Body of pancreas (tissue), 4 donors: ENCODE measurements around the gene MGMT. TPM values are rescaled to one million over a fixed set of nuclear protein-coding genes. Genes with fewer than 3 reads are reported as not detected.

Experiments
- ATAC-seq: fragments of 150-250 bp; one replicate; pipeline ENCODE4 v1.9.1; 2016
- DNase-seq, 4 donors: peaks; one replicate each; pipeline ENCODE4 v3.0.0-alpha.2; 2019
- H3K27ac ChIP-seq, 4 donors: fragments of 200-600 bp; sonication (generic); 1 replicate in 3 of 4; 2 replicates in 1 of 4; pipeline versions ENCODE4 v1.5.1 to v1.6.1; 2016 to 2019; ENCODE audit warnings: mild to moderate bottlenecking in 1 of 4, mixed read lengths in 1 of 4, moderate library complexity in 1 of 4
- H3K27me3 ChIP-seq, 2 donors: fragments of 200-600 bp; sonication (generic); one replicate each; pipeline ENCODE4 v1.6.0; 2016; ENCODE audit warnings: mild to moderate bottlenecking in 1 of 2
- H3K36me3 ChIP-seq, 2 donors: fragments of 200-600 bp; sonication (generic); replicated peaks in 1 of 2; 2 replicates each; pipeline ENCODE4 v1.5.1; 2016; ENCODE audit warnings: low read depth in 2 of 2; ENCODE audit not compliant: insufficient read depth in 1 of 2
- H3K4me1 ChIP-seq: fragments of 200-600 bp; sonication (generic); one replicate; pipeline ENCODE4 v1.6.0; 2016
- H3K4me3 ChIP-seq, 2 donors: fragments of 200-600 bp; sonication (generic); 1 replicate in 1 of 2; 2 replicates in 1 of 2; pipeline ENCODE4 v1.5.1; 2016 to 2019
- H3K9me3 ChIP-seq, 3 donors: fragments of 200-600 bp; sonication (generic); 1 replicate in 2 of 3; 2 replicates in 1 of 3; pipeline ENCODE4 v1.5.1; 2016
- POLR2A ChIP-seq, 3 donors: fragments of 450-650 bp; IDR thresholded peaks; one replicate each; pipeline ENCODE4 v1.6.1; 2016; ENCODE audit warnings: antibody characterized with exemption in 3 of 3, mild to moderate bottlenecking in 2 of 3
- WGBS, 2 donors: methylation state at CpG; one replicate each; pipeline ENCODE4 v1.1.5; 2017; 5-methylcytosine and 5-hydroxymethylcytosine counted together
- intact Hi-C: fragments of 100-400 bp; cut with DNase I; formaldehyde crosslinking; loops from one replicate; pipeline ENCODE4 v1.15.1; 2023
- total RNA-seq, 2 donors: library from RNA; depleted of rRNA; stranded (reverse); fragments of >200 nt; gene quantifications; one replicate each; pipeline ENCODE4 v1.1.0, GENCODE V29; 2016
- TF ChIP-seq, protein P1 (sequence below), 7 experiments: fragments of 450-650 bp in 4 of 7; fragments of 200-600 bp in 3 of 7; sonication (generic) in 3 of 7; IDR thresholded peaks; one replicate each; pipeline ENCODE4 v1.5.1; 2016 to 2019; ENCODE audit warnings: antibody characterized with exemption in 7 of 7

MGMT gene
- total RNA-seq, 2 donors from 2014 or later = 13.7 to 25.4 TPM

- WGBS, 2 donors = 92 to 94% methylated on average over 4 of the region's 4 CpGs
- ATAC-seq = no peak
- H3K27me3 ChIP-seq = no peaks in the 10 kb centered on the region
Measured at GRCh38 chr10:129647590-129647989, 180.5 kb downstream of the MGMT start.

GRCh38 chr10:129648856-129649255 lies 181.8 kb downstream of the MGMT start:
- no peak overlapping the region for H3K27ac ChIP-seq

More at GRCh38 chr10:129647590-129647989, 180.5 kb downstream of the MGMT start:
- no peaks in the 10 kb centered on the region for H3K4me1 ChIP-seq
- TF ChIP-seq, protein P1, sequence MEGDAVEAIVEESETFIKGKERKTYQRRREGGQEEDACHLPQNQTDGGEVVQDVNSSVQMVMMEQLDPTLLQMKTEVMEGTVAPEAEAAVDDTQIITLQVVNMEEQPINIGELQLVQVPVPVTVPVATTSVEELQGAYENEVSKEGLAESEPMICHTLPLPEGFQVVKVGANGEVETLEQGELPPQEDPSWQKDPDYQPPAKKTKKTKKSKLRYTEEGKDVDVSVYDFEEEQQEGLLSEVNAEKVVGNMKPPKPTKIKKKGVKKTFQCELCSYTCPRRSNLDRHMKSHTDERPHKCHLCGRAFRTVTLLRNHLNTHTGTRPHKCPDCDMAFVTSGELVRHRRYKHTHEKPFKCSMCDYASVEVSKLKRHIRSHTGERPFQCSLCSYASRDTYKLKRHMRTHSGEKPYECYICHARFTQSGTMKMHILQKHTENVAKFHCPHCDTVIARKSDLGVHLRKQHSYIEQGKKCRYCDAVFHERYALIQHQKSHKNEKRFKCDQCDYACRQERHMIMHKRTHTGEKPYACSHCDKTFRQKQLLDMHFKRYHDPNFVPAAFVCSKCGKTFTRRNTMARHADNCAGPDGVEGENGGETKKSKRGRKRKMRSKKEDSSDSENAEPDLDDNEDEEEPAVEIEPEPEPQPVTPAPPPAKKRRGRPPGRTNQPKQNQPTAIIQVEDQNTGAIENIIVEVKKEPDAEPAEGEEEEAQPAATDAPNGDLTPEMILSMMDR (IDR thresholded peaks at IDR 0.05) = no peak
- TF ChIP-seq POLR2A (IDR thresholded peaks at IDR 0.05) = no peak
- no peak overlapping the region for H3K4me3 ChIP-seq
- H3K36me3 ChIP-seq = no peaks in the 10 kb centered on the region
- no peak overlapping the region for H3K27ac ChIP-seq
- intact Hi-C loops = no loop called here
- H3K9me3 ChIP-seq = no peaks in the 10 kb centered on the region
- no peak for DNase-seq

DNA sequence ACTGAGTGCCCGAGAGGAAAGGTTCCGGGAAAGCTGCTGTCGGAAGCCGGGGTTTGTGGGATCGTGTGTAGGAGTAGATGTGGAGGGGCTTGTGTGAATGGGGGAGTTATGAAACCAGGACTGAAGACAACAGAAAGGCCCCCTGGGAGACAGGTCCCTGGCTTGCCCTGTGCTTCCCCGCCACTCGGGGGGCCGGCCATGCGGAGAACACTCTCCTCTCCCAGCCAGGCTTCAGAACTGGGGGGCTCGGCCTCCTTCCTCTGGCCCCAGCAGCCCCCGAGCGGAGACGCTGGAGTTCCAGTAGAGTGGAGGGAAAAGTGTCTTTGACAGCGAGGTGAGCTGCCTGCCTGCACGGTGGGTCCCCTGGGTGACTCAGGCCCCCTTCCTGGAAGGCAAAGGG lies 185.0 kb downstream of the MGMT start:
- ATAC-seq = no peak
- no peak overlapping the region for H3K4me3 ChIP-seq
- H3K9me3 ChIP-seq = no peaks in the 10 kb centered on the region
- no peaks in the 10 kb centered on the region for H3K27me3 ChIP-seq
- no peak for DNase-seq
- intact Hi-C loops = no loop called here
- no peaks in the 10 kb centered on the region for H3K36me3 ChIP-seq
- H3K4me1 ChIP-seq = no peaks in the 10 kb centered on the region
- 90 to 92% methylated on average over 13 to 15 of the region's 15 CpGs for WGBS, 2 donors
- no peak overlapping the region for H3K27ac ChIP-seq
- TF ChIP-seq POLR2A (IDR thresholded peaks at IDR 0.05) = no peak
- TF ChIP-seq, protein P1 (IDR thresholded peaks at IDR 0.05) = no peak

More at GRCh38 chr10:129648856-129649255, 181.8 kb downstream of the MGMT start:
- WGBS, 2 donors = 95 to 96% methylated on average over 6 of the region's 6 CpGs
- Histone ChIP-seq H3K27me3 (no peaks in the 10 kb centered on the region), H3K4me1 (no peaks in the 10 kb centered on the region), H3K9me3 (no peaks in the 10 kb centered on the region), H3K4me3 (no peak overlapping the region), H3K36me3 (no peaks in the 10 kb centered on the region)
- ATAC-seq (no peak), DNase-seq (no peak)
- intact Hi-C loops = no loop called here
- no peak for TF ChIP-seq POLR2A (IDR thresholded peaks at IDR 0.05)
- TF ChIP-seq, protein P1 (IDR thresholded peaks at IDR 0.05) = no peak

- Histone ChIP-seq H3K36me3 (no peaks in the 10 kb centered on the region), H3K27me3 (no peaks in the 10 kb centered on the region), H3K27ac (no peak overlapping the region), H3K4me3 (no peak overlapping the region), H3K4me1 (no peaks in the 10 kb centered on the region), H3K9me3 (no peaks in the 10 kb centered on the region)
- intact Hi-C loops = no loop called here
- ATAC-seq (no peak), DNase-seq (no peak)
- WGBS, 2 donors = 96% methylated on average over 11 to 22 of the region's 22 CpGs
- no peak for TF ChIP-seq POLR2A (IDR thresholded peaks at IDR 0.05)
- TF ChIP-seq, protein P1 (IDR thresholded peaks at IDR 0.05) = no peak
Measured at GRCh38 chr10:129652521-129653201, 185.6 kb downstream of the MGMT start.

- ATAC-seq = no peak
- Histone ChIP-seq H3K27ac (no peak overlapping the region), H3K27me3 (no peaks in the 10 kb centered on the region), H3K4me3 (no peak overlapping the region), H3K9me3 (no peaks in the 10 kb centered on the region), H3K4me1 (no peaks in the 10 kb centered on the region), H3K36me3 (no peaks in the 10 kb centered on the region)
- no peak for DNase-seq
- WGBS, 2 donors = 92 to 94% methylated on average over 5 to 8 of the region's 8 CpGs
- TF ChIP-seq, protein P1 (IDR thresholded peaks at IDR 0.05) = no peak
- no peak for TF ChIP-seq POLR2A (IDR thresholded peaks at IDR 0.05)
- intact Hi-C loops = no loop called here
Measured at GRCh38 chr10:129653428-129653827, 186.4 kb downstream of the MGMT start.
